HEK293 (cell line): ENCODE results near the gene CCDC170.

Experiments
- CTCF ChIP-seq: fragments of 450-650 bp; formaldehyde crosslinking; IDR thresholded peaks from 2 replicates; pipeline ENCODE4 v1.5.1; 2016; ENCODE audit warnings: missing biosample characterization, missing genetic modification characterization
- EGR2 ChIP-seq: fragments of 450-650 bp; formaldehyde crosslinking; IDR thresholded peaks from 2 replicates; pipeline ENCODE4 v1.5.1; 2016; ENCODE audit warnings: low read depth, missing biosample characterization, missing genetic modification characterization
- ZBTB1 ChIP-seq: fragments of 450-650 bp; formaldehyde crosslinking; IDR thresholded peaks from 2 replicates; pipeline ENCODE4 v1.5.1; 2016; ENCODE audit warnings: missing biosample characterization, missing genetic modification characterization
- ZBTB20 ChIP-seq: fragments of 450-650 bp; formaldehyde crosslinking; IDR thresholded peaks from 2 replicates; pipeline ENCODE4 v1.5.1; 2016; ENCODE audit warnings: missing biosample characterization, missing genetic modification characterization
- ZBTB8A ChIP-seq: fragments of 450-650 bp; formaldehyde crosslinking; IDR thresholded peaks from 2 replicates; pipeline ENCODE4 v1.5.1; 2016; ENCODE audit warnings: missing biosample characterization, missing genetic modification characterization
- ZFP41 ChIP-seq: fragments of 450-650 bp; formaldehyde crosslinking; IDR thresholded peaks from 2 replicates; pipeline ENCODE4 v1.5.1; 2016; ENCODE audit warnings: missing biosample characterization, missing genetic modification characterization, borderline replicate concordance
- ZNF24 ChIP-seq: fragments of 450-650 bp; formaldehyde crosslinking; IDR thresholded peaks from 2 replicates; pipeline ENCODE4 v1.5.1; 2016; ENCODE audit warnings: missing biosample characterization, missing genetic modification characterization
- ZNF362 ChIP-seq: fragments of 450-650 bp; formaldehyde crosslinking; IDR thresholded peaks from 2 replicates; pipeline ENCODE4 v1.5.1; 2016; ENCODE audit warnings: missing biosample characterization, missing genetic modification characterization
- ZNF571 ChIP-seq: fragments of 450-650 bp; formaldehyde crosslinking; IDR thresholded peaks from 2 replicates; pipeline ENCODE4 v1.5.0; 2017; ENCODE audit warnings: missing biosample characterization, missing genetic modification characterization
- ZSCAN5A ChIP-seq: fragments of 450-650 bp; formaldehyde crosslinking; IDR thresholded peaks from 2 replicates; pipeline ENCODE4 v1.5.1; 2016; ENCODE audit warnings: missing biosample characterization, missing genetic modification characterization

- TF ChIP-seq EGR2 (tag by site-specific recombination) (no peak), ZBTB8A (tag by site-specific recombination) (no peak), ZNF571 (tag by site-specific recombination) (no peak), CTCF (tag by site-specific recombination) (no peak), ZSCAN5A (tag by site-specific recombination) (no peak), ZNF362 (no peak), ZFP41 (tag by site-specific recombination) (no peak), ZBTB1 (tag by site-specific recombination) (no peak), ZNF24 (tag by site-specific recombination) (no peak), ZBTB20 (tag by site-specific recombination) (no peak)
Measured at GRCh38 chr6:151669208-151669560, 175.4 kb downstream of the CCDC170 start.
